ENCODE measurements around the gene PUM1.

The PUM1 gene

GRCh38 chr1:30891227-30891552 is 174.3 kb downstream of the PUM1 start:
- no peak overlapping the region for H3K27ac ChIP-seq
- TF ChIP-seq CTCF (IDR thresholded peaks at IDR 0.05) (no peak), ZFX (IDR thresholded peaks at IDR 0.05; ENCODE audit: borderline replicate concordance) (no peak)

GRCh38 chr1:30890502-30891226 is 174.9 kb downstream of the PUM1 start:
- no peak overlapping the region for H3K27ac ChIP-seq
- no peak for TF ChIP-seq ZFX (IDR thresholded peaks at IDR 0.05; ENCODE audit: borderline replicate concordance)
- TF ChIP-seq CTCF (IDR thresholded peaks at IDR 0.05), result no peak

- H3K27ac ChIP-seq, result no peak overlapping the region
- TF ChIP-seq CTCF (IDR thresholded peaks at IDR 0.05) (no peak), ZFX (IDR thresholded peaks at IDR 0.05; ENCODE audit: borderline replicate concordance) (no peak)
Observed at GRCh38 chr1:30889511-30889910, 176.0 kb downstream of the PUM1 start.

- H3K27ac ChIP-seq, result no peak overlapping the region
- TF ChIP-seq CTCF (IDR thresholded peaks at IDR 0.05) (no peak), ZFX (IDR thresholded peaks at IDR 0.05; ENCODE audit: borderline replicate concordance) (no peak)
Observed at GRCh38 chr1:30888975-30889374, 176.5 kb downstream of the PUM1 start.

GRCh38 chr1:30888391-30888790 is 177.1 kb downstream of the PUM1 start:
- TF ChIP-seq CTCF (IDR thresholded peaks at IDR 0.05) (no peak), ZFX (IDR thresholded peaks at IDR 0.05; ENCODE audit: borderline replicate concordance) (no peak)
- H3K27ac ChIP-seq, result no peak overlapping the region

GRCh38 chr1:30887485-30888315 is 177.8 kb downstream of the PUM1 start:
- TF ChIP-seq CTCF (IDR thresholded peaks at IDR 0.05), result no peak
- TF ChIP-seq ZFX (IDR thresholded peaks at IDR 0.05; ENCODE audit: borderline replicate concordance), result no peak
- H3K27ac ChIP-seq, result no peak overlapping the region

Data from 22Rv1 (cell line).